Measurements from ENCODE around the gene MCRIP2. TPM values are rescaled to one million over a fixed set of nuclear protein-coding genes. Genes with fewer than 3 reads are reported as not detected.

MCRIP2 gene
- total RNA-seq, 1 donor from 2014 or later, result 2.9 TPM

DNA sequence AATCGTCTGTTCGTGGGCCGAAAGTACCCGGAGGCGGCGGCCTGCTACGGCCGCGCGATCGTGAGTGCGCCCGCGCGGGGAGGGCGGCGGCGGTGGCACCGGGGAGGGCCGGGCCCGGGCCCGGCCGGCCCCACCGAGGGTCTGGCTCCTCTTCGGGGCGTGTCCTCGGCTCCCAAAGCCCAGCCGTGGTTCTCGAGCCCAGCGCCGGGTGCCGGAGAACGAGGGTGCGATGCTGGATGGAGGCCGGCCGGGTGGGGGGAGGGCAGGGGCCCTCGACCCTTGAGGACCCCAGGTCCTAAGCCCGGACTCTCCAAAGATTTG lies 39.0 kb downstream of the MCRIP2 start:
- H3K27me3 Mint-ChIP-seq (ENCODE audit: unreplicated experiment), result peaks cover 16% of the 10 kb centered on the region
- peak overlapping the region; percentile 85 for H3K4me3 Mint-ChIP-seq (ENCODE audit: unreplicated experiment)
- no peak for TF ChIP-seq CTCF (IDR thresholded peaks at IDR 0.05; ENCODE audit: unreplicated experiment)
- H3K9me3 Mint-ChIP-seq (ENCODE audit: unreplicated experiment), result no peaks in the 10 kb centered on the region
- H3K4me1 Mint-ChIP-seq (ENCODE audit: unreplicated experiment), result peaks cover 6% of the 10 kb centered on the region
- DNase-seq (ENCODE audit: low spot score), result no peak
- H3K36me3 Mint-ChIP-seq (ENCODE audit: low read depth, unreplicated experiment), result peaks cover 5% of the 10 kb centered on the region
- no peak overlapping the region for H3K27ac Mint-ChIP-seq (ENCODE audit: unreplicated experiment)

DNA sequence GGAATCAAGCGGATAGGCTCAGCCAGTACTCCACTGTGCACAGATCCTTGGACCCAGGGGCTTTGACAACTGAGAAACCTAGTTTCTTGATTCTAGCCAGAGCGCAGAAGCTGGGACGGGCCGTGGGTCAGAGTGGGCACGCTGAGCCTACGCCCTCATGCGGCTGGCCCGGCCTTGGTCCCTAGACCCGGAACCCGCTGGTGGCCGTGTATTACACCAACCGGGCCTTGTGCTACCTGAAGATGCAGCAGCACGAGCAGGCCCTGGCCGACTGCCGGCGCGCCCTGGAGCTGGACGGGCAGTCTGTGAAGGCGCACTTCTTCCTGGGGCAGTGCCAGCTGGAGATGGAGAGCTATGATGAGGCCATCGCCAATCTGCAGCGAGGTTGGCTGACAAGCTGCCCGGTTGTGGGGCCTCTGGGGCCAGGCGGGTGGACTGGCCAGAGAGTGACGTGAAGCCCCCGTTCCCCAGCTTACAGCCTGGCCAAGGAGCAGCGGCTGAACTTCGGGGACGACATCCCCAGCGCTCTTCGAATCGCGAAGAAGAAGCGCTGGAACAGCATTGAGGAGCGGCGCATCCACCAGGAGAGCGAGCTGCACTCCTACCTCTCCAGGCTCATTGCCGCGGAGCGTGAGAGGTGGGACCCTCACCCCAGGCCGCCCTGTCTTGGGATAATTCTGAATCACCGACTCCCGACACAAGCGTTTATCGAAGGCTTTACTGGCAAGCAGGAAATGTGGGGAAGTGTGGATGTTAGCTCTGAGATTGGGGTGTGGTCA lies 39.5 kb downstream of the MCRIP2 start:
- no peak overlapping the region for H3K27ac Mint-ChIP-seq (ENCODE audit: unreplicated experiment)
- TF ChIP-seq CTCF (IDR thresholded peaks at IDR 0.05; ENCODE audit: unreplicated experiment), result no peak
- peaks cover 18% of the 10 kb centered on the region for H3K27me3 Mint-ChIP-seq (ENCODE audit: unreplicated experiment)
- H3K36me3 Mint-ChIP-seq (ENCODE audit: low read depth, unreplicated experiment), result peaks cover 5% of the 10 kb centered on the region
- H3K4me3 Mint-ChIP-seq (ENCODE audit: unreplicated experiment), result peak overlapping the region; percentile 85
- H3K9me3 Mint-ChIP-seq (ENCODE audit: unreplicated experiment), result no peaks in the 10 kb centered on the region
- peaks cover 6% of the 10 kb centered on the region for H3K4me1 Mint-ChIP-seq (ENCODE audit: unreplicated experiment)
- no peak for DNase-seq (ENCODE audit: low spot score)

- no peak for DNase-seq (ENCODE audit: low spot score)
These were observed 40.3 kb downstream of the MCRIP2 start for GRCh38 chr16:681746-682427.

DNA sequence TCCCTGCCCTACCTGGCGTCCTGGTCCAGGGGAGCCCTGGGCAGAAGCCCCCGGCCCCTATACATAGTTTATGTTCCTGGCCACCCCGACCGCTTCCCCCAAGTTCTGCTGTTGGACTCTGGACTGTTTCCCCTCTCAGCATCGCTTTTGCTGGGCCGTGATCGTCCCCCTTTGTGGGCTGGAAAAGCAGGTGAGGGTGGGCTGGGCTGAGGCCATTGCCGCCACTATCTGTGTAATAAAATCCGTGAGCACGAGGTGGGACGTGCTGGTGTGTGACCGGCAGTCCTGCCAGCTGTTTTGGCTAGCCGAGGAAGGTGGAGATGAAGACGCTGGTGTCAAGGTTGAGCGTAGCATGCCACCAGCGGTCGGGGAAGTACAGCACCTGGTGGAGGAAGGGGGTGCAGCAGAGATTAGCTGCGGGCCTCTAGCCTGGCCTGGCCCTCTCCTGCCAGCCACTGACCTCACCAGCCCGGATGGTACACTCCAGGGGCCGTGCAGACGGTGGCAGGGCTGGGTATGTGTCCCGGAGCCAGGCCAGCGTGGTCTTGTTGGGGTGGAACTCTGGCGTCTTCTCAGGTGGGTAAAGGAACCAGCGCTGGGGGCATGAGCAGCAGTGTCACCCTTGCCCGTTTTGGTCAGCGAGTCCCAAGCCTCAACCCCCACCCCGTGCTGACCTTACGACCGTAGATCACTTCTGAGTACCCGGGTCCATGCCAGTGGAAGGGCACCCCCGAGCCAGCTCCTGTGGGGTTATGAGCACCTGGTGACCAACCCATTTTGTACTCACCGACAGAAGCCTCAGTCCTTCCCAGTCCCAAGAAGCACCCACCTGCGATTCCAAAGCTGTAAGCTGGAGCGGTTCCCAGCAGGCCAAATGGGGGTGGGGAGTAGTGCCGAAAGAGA lies 41.1 kb downstream of the MCRIP2 start:
- Mint-ChIP-seq H3K27me3 (ENCODE audit: unreplicated experiment) (peaks cover 14% of the 10 kb centered on the region), H3K27ac (ENCODE audit: unreplicated experiment) (peak overlapping the region; percentile 80), H3K4me1 (ENCODE audit: unreplicated experiment) (peaks cover 6% of the 10 kb centered on the region), H3K4me3 (ENCODE audit: unreplicated experiment) (peak overlapping the region; percentile 87), H3K36me3 (ENCODE audit: low read depth, unreplicated experiment) (peaks cover 5% of the 10 kb centered on the region), H3K9me3 (ENCODE audit: unreplicated experiment) (no peaks in the 10 kb centered on the region)
- DNase-seq (ENCODE audit: low spot score), result no peak
- no peak for TF ChIP-seq CTCF (IDR thresholded peaks at IDR 0.05; ENCODE audit: unreplicated experiment)

More at GRCh38 chr16:681746-682427, 40.3 kb downstream of the MCRIP2 start:
- H3K27me3 Mint-ChIP-seq (ENCODE audit: unreplicated experiment), result peaks cover 15% of the 10 kb centered on the region
- no peaks in the 10 kb centered on the region for H3K9me3 Mint-ChIP-seq (ENCODE audit: unreplicated experiment)
- H3K4me3 Mint-ChIP-seq (ENCODE audit: unreplicated experiment), result peak overlapping the region; percentile 87
- H3K36me3 Mint-ChIP-seq (ENCODE audit: low read depth, unreplicated experiment), result peaks cover 5% of the 10 kb centered on the region
- no peak for TF ChIP-seq CTCF (IDR thresholded peaks at IDR 0.05; ENCODE audit: unreplicated experiment)
- H3K4me1 Mint-ChIP-seq (ENCODE audit: unreplicated experiment), result peaks cover 6% of the 10 kb centered on the region
- H3K27ac Mint-ChIP-seq (ENCODE audit: unreplicated experiment), result no peak overlapping the region
